Endothelial cell of umbilical vein (primary cell): ENCODE results near the gene CCDC107.

ENCODE experiments used
- POLR2AphosphoS5 ChIP-seq: IDR thresholded peaks from 2 replicates; pipeline ENCODE4 v1.6.1; 2012; ENCODE audit warnings: low read depth, mild to moderate bottlenecking, control low read depth, low read length, moderate library complexity; ENCODE audit not compliant: insufficient read depth
- TF ChIP-seq, protein P1 (sequence below), 2 donors: IDR thresholded peaks; 1 replicate in 1 of 2; 2 replicates in 1 of 2; pipeline ENCODE4 v1.5.1; 2011; ENCODE audit warnings: low read length in 2 of 2, mild to moderate bottlenecking in 2 of 2, moderate library complexity in 2 of 2, control low read depth in 1 of 2, inconsistent platforms in 1 of 2, low read depth in 1 of 2; ENCODE audit not compliant: insufficient read depth in 1 of 2; ENCODE audit errors: extremely low read depth in 1 of 2

DNA sequence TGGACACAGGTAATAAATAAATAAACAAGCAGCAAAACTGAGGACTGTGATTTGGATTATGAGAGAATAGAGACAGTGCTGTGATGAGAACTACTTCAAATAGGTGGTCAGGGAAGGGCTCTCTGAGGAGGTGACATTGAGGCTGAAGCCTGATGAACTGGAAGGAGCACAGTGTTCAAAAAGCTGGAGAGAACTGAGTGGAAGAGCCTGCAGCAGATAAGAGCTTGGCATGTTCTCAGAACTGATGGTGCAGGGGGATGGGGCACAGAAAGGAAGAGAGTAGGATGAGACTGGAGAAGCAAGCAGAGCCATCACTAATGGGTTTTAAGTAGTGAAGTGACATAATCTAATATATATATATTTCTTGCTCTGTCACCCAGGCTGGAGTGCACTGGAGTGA is 42.9 kb downstream of the CCDC107 start:
- TF ChIP-seq, protein P1, sequence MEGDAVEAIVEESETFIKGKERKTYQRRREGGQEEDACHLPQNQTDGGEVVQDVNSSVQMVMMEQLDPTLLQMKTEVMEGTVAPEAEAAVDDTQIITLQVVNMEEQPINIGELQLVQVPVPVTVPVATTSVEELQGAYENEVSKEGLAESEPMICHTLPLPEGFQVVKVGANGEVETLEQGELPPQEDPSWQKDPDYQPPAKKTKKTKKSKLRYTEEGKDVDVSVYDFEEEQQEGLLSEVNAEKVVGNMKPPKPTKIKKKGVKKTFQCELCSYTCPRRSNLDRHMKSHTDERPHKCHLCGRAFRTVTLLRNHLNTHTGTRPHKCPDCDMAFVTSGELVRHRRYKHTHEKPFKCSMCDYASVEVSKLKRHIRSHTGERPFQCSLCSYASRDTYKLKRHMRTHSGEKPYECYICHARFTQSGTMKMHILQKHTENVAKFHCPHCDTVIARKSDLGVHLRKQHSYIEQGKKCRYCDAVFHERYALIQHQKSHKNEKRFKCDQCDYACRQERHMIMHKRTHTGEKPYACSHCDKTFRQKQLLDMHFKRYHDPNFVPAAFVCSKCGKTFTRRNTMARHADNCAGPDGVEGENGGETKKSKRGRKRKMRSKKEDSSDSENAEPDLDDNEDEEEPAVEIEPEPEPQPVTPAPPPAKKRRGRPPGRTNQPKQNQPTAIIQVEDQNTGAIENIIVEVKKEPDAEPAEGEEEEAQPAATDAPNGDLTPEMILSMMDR (IDR thresholded peaks at IDR 0.05; ENCODE audit: extremely low read depth in 1 of 2, insufficient read depth in 1 of 2, low read depth in 1 of 2, low read length in 2 of 2): no peak
- no peak for TF ChIP-seq POLR2AphosphoS5
